ENCODE results near the gene DTX3L. TPM values are rescaled to one million over a fixed set of nuclear protein-coding genes. Genes with fewer than 3 reads are reported as not detected.

DTX3L gene
- total and polyA plus RNA-seq, 2 of the 8 experiments (the other 6 are each of a cell fraction or from before 2014, with no cell fraction given): 1.7 to 11.3 TPM

DNA sequence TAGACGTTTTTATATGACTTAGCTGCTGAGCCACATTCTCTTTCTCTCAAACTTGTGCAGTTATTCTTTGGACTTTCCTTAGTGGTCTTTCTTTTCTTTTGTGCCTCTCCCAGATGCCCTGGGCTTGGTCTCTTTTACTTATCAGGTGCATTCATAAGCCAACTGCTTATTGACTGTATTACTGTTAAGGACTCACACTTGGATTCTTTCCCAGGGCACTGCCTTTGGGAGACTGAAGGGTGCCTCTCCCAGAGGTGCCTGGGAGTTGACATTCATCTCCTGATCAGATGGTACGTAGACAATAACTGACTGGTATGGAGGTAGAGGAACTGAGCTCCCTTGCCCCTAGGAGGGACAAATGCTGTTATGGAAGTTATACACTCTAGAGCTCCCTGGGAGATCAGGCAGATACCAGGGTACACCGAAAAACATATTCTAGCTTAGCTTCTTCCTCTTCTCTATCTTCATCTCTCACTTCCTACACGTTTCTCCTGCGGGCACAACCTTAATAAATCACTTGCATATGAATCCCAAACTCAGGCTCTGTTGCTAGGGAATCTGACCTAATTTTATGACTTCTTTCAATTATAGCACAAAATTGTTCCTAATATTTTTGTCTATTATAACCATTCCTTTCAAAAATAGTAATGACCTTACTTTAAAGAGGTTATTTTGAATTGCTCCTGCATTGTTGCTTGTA, 38.0 kb downstream of the DTX3L start (continued):
- TF ChIP-seq RNF2 (IDR thresholded peaks at IDR 0.05; ENCODE audit: borderline replicate concordance, low read depth, low read length, missing control alignments, poor library complexity, severe bottlenecking) (no peak), HDAC6 (IDR thresholded peaks at IDR 0.05; ENCODE audit: low read depth, low read length) (no peak), KDM4A (IDR thresholded peaks at IDR 0.05; ENCODE audit: low read depth, low read length, severe bottlenecking) (no peak)
- TF ChIP-seq, protein P1, sequence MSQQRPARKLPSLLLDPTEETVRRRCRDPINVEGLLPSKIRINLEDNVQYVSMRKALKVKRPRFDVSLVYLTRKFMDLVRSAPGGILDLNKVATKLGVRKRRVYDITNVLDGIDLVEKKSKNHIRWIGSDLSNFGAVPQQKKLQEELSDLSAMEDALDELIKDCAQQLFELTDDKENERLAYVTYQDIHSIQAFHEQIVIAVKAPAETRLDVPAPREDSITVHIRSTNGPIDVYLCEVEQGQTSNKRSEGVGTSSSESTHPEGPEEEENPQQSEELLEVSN (IDR thresholded peaks at IDR 0.05): no peak
